ENCODE results near the gene GPR63.

DNA sequence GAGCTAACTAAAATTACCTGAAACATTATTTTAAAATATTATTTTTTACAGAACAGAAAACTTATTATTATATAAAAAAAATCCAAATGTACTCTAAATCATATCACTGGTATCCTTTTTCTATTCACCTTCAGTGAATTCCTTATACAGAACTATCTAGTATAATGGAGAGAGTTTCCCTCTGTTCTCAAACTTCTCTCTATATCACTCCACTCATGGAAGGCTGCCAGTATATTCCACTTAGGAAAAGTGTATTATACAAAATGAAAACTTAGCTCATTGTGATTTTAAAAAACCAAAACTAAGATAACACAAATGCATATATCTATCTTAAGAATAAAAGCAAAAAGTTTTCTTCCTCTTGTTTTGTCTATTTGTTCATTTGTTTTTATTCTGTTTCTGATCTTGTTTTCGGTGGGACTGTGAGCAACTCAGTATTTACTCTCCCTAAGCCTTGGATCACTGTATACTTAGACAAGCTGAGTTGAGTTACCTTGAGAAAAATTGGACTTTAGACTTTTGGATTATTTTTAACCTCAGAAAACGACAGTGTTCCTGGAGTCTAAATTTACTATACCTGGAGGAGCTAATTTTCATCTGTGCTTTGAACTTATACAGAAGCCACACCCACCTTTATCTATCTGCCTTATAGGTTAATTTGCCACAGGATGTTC lies 61.4 kb downstream of the GPR63 start:
- TF ChIP-seq EZH2 (IDR thresholded peaks at IDR 0.05; ENCODE audit: borderline replicate concordance) (no peak), EZH2phosphoT487 (IDR thresholded peaks at IDR 0.05; ENCODE audit: low read depth, severe bottlenecking, unreplicated experiment) (no peak)
- TF ChIP-seq, protein P1, sequence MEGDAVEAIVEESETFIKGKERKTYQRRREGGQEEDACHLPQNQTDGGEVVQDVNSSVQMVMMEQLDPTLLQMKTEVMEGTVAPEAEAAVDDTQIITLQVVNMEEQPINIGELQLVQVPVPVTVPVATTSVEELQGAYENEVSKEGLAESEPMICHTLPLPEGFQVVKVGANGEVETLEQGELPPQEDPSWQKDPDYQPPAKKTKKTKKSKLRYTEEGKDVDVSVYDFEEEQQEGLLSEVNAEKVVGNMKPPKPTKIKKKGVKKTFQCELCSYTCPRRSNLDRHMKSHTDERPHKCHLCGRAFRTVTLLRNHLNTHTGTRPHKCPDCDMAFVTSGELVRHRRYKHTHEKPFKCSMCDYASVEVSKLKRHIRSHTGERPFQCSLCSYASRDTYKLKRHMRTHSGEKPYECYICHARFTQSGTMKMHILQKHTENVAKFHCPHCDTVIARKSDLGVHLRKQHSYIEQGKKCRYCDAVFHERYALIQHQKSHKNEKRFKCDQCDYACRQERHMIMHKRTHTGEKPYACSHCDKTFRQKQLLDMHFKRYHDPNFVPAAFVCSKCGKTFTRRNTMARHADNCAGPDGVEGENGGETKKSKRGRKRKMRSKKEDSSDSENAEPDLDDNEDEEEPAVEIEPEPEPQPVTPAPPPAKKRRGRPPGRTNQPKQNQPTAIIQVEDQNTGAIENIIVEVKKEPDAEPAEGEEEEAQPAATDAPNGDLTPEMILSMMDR (IDR thresholded peaks at IDR 0.05; ENCODE audit: poor library complexity): no peak

Data from hepatocyte (in vitro differentiated cells).